DMS53 treated with DMSO at 0.1 percent for 48 hours (cell line): ENCODE results near the gene RTL9.
"Not testable (repeated sequence)": the region's sequence is repeated elsewhere in the genome, so short reads cannot be mapped to it uniquely, and the experiment has no call there.

Experiments
- DNase-seq: peaks from one replicate; lab custom pipeline; 2025; ENCODE audit not compliant: unreplicated experiment; lab: John Stamatoyannopoulos, UW

The RTL9 gene

GRCh38 chrX:110358548-110358947, at the start of gene RTL9:
TSS of gene RTL9 (plus strand) at chrX:110358848. CDS start at chrX:110450618, 91,770 bp downstream.
- no peak for DNase-seq

- no peak for DNase-seq
These were observed 48.5 kb upstream of the RTL9 start for GRCh38 chrX:110310000-110310790.

GRCh38 chrX:110310896-110311295, 47.8 kb upstream of the RTL9 start:
- DNase-seq = no peak

GRCh38 chrX:110311437-110312230, 47.0 kb upstream of the RTL9 start:
- DNase-seq = no peak

GRCh38 chrX:110315551-110315950, 43.1 kb upstream of the RTL9 start:
- no peak for DNase-seq

- DNase-seq = no peak
These were observed 42.1 kb upstream of the RTL9 start for GRCh38 chrX:110316351-110317060.

GRCh38 chrX:110317061-110317819, 41.4 kb upstream of the RTL9 start:
- DNase-seq = no peak

GRCh38 chrX:110317820-110318663, 40.6 kb upstream of the RTL9 start, which contains the start of gene AMMECR1:
TSS of gene AMMECR1 (minus strand) at chrX:110318085. CDS start at chrX:110318071, 14 bp downstream.
- peak; percentile 44 for DNase-seq

- DNase-seq = peak; percentile 72
These were observed 40.0 kb upstream of the RTL9 start for GRCh38 chrX:110318664-110318968.

GRCh38 chrX:110320381-110320987, 38.2 kb upstream of the RTL9 start:
- no peak for DNase-seq

- DNase-seq = no peak
These were observed 37.6 kb upstream of the RTL9 start for GRCh38 chrX:110321081-110321480.

GRCh38 chrX:110321670-110322069, 37.0 kb upstream of the RTL9 start:
- no peak for DNase-seq

GRCh38 chrX:110322603-110323002, 36.0 kb upstream of the RTL9 start:
- DNase-seq = no peak

- DNase-seq = no peak
These were observed 31.9 kb upstream of the RTL9 start for GRCh38 chrX:110326712-110327111.

- no peak for DNase-seq
These were observed 31.3 kb upstream of the RTL9 start for GRCh38 chrX:110327336-110327735.

- DNase-seq = not testable (repeated sequence)
These were observed 30.0 kb upstream of the RTL9 start for GRCh38 chrX:110328613-110329012.

GRCh38 chrX:110331444-110332030, 27.1 kb upstream of the RTL9 start:
- DNase-seq = no peak

GRCh38 chrX:110333458-110333857, 25.2 kb upstream of the RTL9 start:
- not testable (repeated sequence) for DNase-seq

- no peak for DNase-seq
These were observed 19.7 kb upstream of the RTL9 start for GRCh38 chrX:110338935-110339334.
